Thyroid gland (tissue), 4 donors: Measurements from ENCODE around the gene CSAD.

Experiments
- CTCF ChIP-seq, 6 experiments: fragments of 200-600 bp in 3 of 6; fragments of 450-650 bp in 3 of 6; sonication (generic) in 3 of 6; IDR thresholded peaks; one replicate each; pipeline ENCODE4 v1.5.1; 2016 to 2019; ENCODE audit warnings: antibody characterized with exemption in 6 of 6, mild to moderate bottlenecking in 2 of 6, inconsistent platforms in 1 of 6, moderate library complexity in 1 of 6
- POLR2A ChIP-seq, 2 donors: fragments of 450-650 bp; IDR thresholded peaks; one replicate each; pipeline ENCODE4 v1.6.1; 2017; ENCODE audit warnings: antibody characterized with exemption in 2 of 2, mild to moderate bottlenecking in 2 of 2, moderate library complexity in 1 of 2

GRCh38 chr12:53224061-53224896 lies 43.6 kb upstream of the CSAD start:
- TF ChIP-seq CTCF (IDR thresholded peaks at IDR 0.05) (no peak), POLR2A (IDR thresholded peaks at IDR 0.05) (no peak)
